NCI-H187 treated with DMSO at 0.1 percent for 48 hours (cell line): ENCODE data around the gene COL4A3.

ENCODE experiments used
- DNase-seq: peaks from one replicate; lab custom pipeline; 2025; lab: John Stamatoyannopoulos, UW

Gene COL4A3

DNA sequence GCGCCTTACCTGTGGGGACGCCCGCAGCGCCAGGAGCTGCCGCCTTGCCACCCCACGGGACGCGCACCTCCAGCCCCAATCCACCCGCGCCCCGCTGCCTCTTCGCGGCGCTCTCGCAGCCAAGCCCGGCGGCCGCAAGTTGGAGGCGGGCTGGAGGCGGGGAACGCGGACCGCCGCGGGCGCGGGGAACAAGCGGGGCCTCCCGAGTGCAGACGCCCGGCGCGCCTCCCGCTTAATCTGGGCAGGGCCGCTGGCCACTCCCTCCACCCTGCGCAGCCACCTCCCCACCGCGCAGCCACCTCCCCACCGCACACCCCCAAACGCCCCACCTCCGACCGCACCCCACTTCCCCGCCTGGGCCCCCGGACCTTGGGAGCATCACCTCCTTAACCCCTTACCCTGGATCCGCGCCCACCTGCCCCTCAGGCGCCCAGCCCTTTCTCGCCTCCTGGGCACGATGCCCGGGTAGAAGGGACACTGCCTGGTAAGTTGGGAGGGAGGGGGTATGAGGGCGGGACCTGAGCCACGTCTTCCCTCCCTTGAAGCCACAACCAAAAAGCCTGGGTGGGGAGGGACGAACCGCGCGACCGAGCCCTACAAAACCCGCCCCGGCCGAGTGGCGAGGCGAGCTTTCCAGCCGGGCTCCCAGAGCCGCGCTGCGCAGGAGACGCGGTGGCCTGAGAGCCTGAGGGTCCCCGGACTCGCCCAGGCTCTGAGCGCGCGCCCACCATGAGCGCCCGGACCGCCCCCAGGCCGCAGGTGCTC is at the start of gene COL4A3, which contains the start of gene COL4A4:
TSS of gene COL4A3 (plus strand) at position 627 of the 765 bp plus-strand sequence. CDS start at position 730, 103 bp downstream.
TSS of gene COL4A4 (minus strand) at position 208 of the 765 bp plus-strand sequence. CDS start 16,722 bp downstream, outside the sequence.
- DNase-seq = no peak

DNA sequence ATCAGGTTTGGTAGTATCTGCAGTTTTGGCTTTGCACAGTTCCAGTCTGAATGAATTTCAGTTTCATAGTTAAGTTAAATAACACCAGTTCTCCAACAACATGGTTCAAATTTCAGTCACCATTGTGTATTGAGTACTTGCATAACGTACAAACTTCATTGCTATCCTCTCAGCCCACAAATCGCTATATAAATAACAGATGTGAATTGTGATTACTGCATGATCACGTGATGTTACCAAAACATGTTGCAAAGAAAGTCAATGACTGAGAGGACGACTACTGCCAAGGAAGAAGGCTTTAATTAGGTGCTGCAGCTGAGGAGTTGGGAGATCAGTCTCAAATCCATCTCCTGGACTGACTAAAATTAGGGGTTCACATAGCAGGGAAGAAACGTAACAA is 48.7 kb upstream of the COL4A3 start:
- no peak for DNase-seq

DNA sequence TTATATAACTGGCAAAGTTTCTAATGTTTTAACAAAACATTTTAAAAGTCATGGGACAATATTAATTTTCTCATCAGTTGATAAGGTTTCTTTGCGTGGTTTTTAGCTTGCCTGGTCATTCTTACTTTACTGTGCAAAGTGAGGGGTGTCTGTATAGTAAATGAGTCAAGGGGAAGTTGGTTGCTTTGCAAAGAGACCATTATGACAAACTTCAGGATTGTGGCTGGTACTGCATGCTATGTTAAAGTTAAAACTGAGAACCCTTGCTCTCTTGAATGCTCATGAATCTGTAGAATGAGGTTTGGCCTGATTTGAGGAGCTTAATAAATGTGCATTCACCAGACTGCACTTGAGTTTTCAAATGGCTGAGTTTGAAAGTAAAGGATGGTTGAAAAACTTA is 47.4 kb upstream of the COL4A3 start:
- DNase-seq = no peak

DNA sequence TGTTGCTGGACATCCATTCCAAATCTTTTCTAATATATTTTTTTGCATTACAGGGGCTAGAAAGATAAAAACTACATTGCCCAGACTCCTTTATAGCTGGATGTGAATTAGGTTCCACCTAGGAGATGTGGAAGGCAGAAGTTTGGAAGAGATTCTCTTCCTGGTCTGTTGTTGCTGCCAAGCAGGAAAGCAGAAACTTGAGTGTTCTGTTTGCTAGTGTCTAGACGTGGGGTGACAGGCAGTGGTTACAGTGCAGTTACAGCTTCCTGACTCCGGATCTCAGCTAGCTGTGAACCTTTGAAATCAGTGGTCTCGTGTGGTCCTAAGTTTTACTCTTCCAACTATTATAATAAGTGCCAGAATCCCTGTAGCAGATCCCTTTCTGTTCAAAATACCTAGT is 46.6 kb upstream of the COL4A3 start:
- no peak for DNase-seq

DNA sequence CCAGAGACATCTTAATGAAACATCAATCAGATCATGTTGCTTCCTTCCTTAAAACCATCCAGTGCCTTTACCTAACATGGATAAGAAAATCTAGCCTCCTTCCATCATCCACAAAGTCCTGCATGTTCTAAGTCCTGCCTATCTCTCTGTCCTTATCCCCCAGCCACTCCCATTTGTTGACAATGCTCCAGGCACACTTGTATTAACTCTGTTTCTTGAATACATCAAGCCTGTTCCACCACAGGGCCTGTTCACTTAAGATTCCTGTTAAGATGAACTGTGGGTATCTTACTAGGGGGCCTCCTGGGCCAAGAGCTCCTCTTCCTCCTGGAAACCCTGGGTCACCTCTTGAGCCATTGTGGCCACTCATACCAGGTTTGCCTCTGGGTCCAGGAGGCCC is 46.1 kb upstream of the COL4A3 start:
- DNase-seq = no peak

DNA sequence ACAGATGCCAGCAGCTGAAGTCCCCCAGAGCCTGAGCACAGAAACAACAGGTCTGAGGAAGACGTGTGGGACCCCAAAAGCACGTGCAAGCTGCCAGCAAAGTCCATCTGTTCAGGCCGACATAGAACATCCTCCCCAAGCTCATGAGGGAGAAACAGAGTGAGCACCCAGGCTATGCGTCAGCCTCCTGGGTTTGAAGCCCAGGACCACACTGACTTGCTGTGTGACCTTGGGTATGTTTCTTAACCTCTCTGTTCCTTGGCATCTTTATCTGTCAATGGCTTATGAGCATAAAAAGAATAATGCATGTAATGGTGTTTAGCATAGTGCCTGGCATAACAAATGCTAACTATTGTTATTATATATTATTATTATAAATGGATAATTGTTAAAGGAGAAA is 40.7 kb upstream of the COL4A3 start:
- DNase-seq = no peak

DNA sequence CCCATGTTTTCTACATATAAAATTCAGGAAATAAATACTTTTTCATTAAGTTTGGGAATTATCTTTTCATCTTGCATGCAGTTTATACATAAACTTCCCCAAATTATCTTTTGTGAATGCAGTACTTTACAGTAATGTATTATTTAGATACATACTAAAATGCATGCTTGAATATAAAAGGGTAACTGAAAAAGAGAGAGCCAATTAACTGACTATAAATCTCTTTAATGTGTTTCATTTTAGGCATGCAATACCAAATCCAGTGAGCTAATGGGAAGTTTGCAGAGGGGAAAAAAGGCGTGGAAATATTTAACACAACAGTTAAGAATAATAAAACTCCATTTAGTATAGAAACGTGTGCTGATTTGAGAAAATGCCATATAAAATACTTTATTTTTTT is 39.6 kb upstream of the COL4A3 start:
- DNase-seq = no peak

DNA sequence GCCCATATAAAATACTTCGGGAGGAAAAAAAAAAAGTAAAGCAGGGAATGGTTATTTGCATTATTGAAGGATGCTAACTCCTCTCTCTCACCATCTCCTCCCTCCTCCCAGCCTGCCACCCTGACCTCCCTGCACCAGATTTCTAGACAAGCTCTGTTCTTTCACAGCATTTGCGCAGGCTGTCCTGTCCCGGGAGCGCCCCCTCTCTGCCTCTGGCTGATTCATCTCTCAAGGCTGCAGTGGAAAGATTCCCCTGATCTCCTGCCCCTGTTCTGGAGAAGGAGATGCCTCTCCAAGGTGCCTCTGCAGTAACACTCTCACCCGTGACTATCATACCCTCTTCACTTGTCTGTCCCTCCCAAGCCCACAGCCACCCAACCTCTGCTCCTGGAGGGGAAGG is 38.9 kb upstream of the COL4A3 start:
- DNase-seq = no peak

DNA sequence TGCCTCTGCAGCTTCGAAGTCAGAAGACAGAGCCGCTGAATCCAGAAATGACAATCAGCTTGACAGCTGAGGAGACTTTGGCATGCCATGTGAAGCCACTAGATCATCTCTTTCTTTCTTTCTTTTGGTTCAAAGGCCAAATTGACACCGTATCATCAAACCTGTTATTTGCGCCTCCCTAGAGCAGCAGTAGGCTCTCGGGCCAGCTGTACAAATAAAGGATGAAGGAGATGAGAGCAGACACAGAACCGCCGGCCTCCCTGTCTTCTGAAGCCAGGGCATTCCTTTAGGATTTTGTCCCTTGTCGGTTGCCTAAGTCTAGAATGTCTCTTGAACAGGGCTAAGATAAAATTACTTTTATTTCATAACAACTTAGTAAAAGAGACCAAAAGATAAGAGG is 37.2 kb upstream of the COL4A3 start:
- no peak for DNase-seq

DNA sequence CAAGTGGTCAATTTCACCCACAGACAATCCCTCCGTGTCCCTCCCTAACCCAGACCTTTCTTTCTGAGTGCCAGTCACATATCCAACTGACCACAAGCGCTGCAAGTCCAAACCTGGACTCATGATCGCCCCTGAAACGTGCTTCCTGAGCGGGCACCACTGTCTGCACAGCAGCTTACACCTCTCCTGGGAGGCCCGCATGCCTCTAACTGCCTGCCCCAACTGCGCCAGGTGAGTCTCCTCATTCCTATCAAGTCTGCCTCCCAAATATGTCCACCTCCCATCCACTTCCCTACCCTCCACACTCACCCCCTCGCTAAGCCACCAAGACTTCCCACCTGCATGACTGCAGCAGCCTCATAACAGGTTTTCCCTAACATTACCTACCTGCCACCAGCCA is 33.8 kb upstream of the COL4A3 start:
- no peak for DNase-seq

DNA sequence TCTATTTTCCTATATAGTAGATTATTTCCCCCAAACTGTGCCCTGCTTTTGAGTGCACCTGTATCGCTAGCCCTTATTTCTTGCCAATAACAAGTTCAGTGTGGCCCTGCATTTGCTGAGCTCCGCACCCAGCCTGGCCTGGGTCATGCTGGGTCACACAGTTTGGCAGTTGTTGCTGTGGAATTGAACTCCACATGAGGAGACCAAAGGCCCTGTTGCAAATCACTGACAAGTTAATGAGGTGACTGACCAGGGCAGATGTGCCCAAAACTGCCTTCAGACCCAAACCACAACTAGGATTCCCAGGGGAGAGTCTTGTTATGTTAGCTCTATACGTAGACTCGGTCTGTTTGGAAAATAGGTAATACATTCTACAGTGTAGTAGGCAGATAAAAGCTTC is 31.4 kb upstream of the COL4A3 start:
- no peak for DNase-seq

DNA sequence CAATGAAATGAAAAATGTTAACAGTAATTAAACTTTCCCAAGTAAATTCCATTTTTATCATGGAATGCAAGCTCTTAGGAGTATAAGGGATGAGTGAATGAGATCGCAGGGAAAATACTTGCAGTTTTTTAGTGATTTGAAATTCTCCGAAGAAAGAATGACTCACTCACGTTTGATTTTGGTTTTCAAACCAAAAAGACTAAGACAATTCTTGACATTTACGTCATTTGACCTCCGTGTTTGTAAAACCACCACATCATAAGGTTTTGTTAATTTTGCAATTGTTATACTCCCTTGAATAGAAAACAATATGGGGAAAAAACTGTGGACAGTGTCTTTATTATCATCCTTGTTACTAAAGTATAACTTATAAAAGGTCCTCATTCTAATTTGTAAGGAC is 29.8 kb upstream of the COL4A3 start:
- no peak for DNase-seq

DNA sequence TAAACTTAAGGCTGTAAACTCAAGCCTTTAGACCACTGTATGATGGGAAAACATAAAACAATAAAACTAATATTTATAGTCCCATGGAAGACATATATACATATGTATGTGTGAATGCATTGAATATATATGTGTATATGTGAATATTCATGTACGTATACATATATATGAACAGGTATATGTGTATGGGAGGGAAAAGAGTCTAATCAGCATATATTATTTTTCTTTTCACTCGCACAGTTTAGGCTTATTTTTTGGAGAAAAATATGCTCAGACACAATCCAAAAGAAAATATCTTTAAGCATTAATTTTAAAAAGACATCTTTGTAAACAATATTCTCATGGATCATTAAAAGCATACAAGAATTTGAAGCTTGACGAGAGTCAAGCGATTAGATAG is 23.1 kb upstream of the COL4A3 start:
- DNase-seq = no peak

DNA sequence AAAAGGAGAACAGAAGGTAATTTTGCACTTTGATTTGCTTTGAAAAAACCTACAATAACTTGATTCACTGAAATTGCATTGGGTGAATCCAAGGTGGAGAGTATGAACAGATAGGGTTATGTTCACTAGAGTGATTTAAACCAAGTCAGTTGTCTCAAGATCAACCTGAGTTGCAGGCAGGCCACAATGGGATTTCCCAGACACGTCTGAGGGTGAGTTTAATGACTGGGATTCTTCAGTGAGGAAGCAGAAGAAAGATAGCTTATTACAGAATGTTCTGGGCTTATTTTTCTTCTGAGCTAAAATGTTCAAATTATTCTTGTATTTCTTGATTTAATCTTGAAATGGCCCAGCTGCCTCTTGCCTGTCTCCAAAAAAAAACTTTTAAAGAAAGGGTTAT is 20.5 kb upstream of the COL4A3 start:
- no peak for DNase-seq

DNA sequence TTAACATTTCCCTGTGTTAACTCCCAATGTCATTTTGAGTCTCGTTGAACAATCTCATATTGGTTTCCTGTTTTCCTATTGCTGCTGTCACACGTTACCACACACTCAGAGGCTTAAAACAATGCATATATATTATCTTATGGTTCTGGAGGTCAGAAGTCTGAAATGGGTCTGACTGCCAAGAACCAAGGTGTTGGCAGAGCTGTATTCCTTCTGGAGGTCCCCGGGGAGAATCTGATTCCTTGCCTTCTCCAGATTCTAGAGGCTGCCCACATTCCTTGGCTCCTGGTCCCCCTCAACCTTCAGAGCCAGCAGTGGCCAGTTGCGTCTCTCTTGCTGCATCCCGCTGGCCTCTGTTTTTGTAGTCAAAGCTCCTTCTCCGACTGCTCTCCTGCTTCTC is 18.0 kb upstream of the COL4A3 start:
- no peak for DNase-seq

DNA sequence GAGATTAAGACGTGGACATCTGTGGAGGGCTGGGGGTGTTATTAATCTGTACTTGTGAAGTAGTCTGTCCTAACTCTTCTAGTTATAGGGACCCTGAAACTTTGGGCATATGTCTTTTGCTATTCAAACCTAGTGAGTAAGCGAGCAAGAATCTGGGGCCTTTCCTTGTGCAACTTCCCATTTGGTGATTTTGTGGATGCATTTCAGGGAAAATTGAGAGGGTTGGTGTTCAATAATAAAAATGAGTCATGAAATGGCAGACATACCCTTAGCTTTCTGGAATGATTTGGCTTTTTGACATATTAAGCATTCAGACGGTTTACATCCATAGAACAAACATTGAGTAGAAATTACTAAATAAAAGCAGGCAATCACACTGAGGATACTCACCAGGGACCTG is 17.4 kb upstream of the COL4A3 start:
- no peak for DNase-seq

DNA sequence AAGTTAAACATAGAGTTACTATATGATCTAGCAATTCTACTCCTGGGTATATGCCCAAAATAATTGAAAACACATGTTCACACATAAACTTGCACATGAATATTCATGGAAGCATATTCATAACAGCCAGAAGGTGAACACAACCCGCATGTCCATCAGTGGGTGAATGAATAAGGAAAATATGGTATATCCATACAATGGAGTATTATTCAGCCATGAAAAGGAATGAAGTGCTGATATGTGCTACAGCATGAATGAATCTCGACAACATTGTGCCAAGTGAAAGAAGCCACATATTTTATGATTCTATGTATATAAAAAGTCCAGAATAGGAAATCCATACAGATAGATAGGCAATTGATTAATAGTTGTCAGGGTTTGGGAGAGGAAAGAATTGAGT is 16.3 kb upstream of the COL4A3 start:
- no peak for DNase-seq

DNA sequence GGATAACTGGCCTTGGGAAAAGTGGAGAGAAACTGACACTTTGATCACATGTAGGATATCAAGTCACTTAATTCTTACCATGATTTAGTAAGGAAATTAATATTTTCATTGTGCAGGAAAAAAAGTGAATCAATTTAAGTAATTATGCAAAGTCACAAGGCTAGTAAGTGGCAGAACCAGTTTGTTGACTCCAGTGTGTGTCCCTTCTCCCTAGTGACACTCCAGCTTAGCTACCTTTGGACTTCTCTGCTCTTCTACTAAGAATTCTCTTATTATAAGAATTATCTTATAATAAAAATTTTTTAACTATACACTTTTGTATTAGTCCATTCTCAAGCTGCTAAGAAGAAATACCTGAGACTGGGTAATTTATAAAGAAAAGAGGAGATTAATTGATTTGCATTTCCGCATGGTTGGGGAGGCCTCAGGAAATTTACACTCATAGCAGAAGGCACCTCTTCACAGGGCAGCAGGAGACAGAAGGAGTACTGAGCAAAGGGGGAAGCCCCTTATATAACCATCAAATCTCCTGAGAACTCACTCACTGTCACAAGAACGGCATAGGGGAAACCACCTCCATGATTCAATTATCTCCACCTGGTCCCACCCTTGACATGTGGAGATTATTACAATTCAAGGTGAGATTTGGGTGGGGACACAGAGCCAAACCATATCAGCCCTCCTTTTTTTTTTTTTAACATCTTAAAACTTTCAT is 14.0 kb upstream of the COL4A3 start:
- DNase-seq = no peak

DNA sequence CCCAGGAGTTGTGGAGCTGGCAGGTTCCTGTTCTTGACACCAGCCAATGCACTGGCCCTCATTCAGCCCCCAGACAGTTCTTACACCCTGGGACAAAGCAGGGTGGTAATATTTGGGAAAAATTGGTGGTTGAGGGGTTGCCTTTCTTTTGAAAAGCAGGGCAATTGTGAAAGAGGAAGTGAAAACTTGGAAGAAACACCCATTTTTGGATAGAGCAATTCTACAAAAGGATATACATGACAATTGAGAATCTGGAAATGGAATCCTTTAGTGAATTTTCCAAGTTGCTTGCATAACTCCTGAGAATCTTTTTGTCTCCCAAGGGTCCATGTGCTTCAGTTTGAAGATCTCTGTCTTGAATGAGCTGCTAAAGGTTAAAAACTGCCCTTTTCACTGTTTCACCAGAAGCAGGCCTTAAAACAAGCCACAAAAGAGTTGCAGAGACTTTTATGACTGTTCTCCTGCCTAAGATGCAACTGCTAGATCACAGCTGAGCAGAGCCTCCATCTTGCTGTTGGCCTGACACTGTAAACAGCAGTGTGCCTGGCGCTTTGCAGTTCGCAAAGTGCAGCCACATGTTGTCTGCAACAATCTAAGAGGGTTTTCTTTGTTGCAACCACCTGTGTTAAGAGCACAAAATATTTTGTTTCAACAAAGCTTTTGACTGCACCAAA is 12.2 kb upstream of the COL4A3 start:
- no peak for DNase-seq

DNA sequence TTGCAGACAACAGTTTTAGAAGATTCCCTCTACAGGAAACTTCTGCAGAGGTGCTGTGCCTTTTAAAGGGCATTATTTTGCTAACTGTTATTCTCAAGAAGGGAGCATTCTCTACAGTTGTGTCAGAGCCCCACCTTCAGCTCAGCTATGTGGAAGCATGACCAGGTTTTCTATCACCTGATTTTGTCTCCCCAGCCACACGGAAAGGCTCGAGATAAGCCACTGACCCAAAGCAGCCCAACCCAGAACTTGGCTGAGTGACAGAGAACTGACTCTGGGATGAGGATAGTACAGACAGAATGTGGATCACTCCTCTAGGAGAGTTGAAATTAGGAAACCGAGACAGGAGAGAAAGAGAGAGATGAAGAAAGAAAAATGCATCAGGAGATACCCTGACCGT is 11.1 kb upstream of the COL4A3 start:
- DNase-seq = no peak

DNA sequence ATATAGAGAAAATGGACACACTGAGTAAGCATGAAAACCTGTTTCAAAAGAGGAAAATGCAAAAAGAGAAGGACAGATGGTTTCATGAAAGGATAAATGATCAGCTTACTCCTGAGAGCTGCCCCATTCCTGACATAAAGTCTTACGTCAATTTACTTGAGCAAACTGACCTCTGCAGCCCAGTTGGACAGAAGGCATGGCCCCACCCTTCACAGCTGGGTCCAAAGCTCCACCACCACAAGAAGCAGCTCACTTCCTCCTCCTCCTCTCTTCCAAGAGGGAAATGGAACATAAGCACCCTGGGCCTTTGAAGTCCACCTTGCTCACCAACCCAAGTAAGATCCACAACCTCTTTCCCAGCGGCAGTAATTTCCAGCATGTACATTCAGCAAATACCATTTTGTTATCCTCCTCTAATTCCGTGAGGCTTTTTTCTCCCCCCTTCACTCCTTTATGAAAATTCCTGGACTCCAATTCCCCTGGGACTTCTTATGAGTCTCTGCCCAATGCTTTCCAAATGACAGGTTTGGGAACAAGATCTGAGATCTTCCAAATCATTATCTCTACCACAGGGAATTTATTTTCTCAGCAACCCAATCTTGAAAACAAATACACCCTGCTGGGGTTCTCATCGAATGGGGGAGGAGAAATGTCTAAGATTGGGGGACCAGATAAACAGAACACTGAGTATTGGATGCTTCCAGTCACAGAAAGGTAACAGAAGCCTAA is 10.5 kb upstream of the COL4A3 start:
- DNase-seq = no peak

DNA sequence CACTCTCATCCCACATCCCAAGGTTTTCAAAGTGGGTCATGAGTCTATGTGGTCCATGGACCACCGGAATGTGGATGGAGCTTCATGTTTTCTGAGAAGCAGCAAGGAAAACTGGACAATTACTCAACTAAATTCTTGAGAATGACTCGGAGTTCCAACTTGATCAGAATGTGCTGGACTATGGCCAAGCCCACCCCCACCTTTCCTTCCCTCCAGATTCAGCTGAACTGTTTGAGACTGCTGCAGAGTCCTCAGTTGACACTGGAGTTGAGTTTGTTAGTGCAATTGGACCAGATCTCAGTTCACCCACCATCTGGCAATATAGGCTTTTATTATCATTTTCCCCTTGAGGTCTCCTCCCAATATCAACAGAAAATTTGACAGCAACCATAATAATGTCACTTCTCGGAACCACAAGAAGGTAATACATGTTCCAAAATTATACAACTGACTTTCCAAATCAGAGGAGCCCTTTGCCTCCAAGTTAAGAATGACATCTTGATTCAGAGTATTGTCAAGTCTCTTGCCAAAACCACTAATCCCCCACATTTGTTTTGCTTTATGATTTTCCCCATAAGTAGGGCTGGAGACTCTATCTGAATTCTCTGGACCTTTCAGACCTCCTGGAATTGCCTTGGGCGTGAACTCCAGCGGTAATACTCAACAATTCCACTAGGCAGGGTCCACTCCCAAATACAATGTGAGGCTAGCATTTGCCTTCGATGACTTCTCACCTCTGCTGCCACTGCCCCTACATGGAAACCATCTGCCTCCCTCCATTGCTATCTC is 9.2 kb upstream of the COL4A3 start:
- no peak for DNase-seq
